GM10847 (cell line): ENCODE results near the gene SDC4.

ENCODE experiments used
- POLR2A ChIP-seq: IDR thresholded peaks from 2 replicates; pipeline ENCODE4 v1.6.1; 2011; ENCODE audit not compliant: insufficient read length; ENCODE audit errors: extremely low read depth

Gene SDC4

DNA sequence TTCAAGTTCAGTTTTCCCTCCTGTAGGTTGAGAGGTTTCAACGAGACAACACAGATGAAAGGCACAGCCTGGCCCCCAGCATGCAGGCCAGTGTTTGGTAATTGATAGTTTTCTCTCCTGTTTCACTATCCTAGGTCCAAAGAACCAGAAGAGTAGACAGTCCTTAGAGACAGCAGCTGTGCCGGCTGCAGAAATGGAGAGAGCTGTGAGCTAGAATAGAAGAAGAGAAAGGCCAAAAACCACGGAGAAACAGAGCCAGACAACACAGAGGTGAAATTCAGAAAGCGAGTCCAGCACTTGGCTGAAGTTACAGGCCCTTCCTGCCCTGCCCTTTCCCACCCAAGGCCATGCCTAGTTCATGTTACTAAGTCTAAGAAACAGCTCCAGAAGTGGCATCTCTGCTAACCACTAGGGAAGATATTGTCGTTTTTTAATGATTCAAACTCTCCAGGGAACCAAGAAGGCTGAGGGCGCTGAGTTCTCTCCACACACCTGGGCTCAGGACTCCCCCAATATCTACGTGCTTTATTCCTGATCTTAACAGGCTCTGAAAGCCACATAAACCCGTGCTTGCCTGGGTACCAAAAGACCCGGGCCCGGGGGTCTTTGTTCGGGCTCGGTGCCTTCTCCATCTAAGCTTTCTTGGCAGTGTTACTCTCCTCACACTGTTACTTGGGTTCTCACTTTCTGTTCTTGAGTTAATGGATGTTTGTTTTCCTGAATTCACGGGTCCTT is 58.1 kb downstream of the SDC4 start:
- TF ChIP-seq POLR2A: no peak

DNA sequence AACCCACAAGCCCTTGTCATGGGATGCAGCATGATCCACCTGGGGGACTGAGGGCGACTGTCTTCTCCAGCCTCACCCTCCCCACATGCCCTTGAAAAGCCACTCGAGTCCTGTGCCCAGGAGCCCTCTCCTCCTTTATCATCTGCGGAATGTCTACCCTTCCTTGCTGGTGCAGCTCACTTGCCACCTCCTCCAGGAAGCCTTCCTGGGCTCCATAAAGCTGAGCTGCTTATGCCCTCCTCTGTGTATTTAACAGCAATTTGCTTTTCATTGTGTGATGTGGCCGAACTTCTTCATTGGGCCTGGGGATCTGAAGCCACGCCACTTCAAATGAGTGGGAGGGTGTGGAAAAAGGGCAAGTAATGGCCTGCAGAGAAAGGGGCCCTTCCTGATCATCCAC is 59.4 kb downstream of the SDC4 start:
- no peak for TF ChIP-seq POLR2A

DNA sequence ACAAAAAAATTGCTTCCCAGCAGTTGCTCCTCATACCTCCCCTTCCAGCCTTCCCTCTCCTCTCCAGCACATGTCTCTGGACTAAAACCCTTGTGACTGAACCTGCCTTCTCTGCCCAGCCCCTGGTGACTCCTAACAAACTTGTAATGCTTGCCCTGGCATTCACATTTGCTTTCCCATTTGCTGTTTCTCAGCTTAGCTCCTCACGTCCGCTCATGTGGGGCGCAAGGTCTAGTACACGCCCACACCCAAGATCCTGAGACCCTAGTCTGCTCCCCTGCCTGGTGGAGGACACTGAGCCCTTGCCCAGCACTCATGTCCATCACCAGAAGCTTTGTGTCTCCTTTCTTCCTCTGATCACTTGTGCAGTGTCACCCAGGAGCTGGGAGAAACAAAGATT is 59.8 kb downstream of the SDC4 start:
- no peak for TF ChIP-seq POLR2A

DNA sequence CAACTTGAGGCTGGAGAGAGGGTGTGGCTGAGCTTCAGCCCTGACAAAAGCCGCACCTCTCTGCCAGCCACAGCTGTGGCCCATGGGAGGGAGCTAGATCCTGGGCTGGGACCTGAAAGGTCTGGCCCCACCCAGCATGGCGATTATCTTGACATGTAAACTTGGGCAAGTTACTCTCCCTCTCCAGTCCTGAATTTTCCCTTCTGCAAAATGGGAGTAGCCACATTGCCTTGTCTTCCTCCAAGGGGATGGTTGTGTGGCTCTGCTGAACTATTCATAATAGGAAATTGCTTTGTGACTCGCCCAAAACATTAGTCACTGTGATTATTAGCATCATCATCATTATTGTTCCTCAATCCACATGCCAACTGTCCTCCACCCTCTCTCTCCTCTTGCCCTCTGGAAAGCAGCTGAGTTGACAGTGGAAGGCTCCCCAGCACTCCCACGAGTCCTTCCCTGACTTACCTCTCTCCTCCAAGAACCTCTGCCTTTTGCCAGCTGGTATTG is 64.6 kb downstream of the SDC4 start:
- TF ChIP-seq POLR2A: no peak

DNA sequence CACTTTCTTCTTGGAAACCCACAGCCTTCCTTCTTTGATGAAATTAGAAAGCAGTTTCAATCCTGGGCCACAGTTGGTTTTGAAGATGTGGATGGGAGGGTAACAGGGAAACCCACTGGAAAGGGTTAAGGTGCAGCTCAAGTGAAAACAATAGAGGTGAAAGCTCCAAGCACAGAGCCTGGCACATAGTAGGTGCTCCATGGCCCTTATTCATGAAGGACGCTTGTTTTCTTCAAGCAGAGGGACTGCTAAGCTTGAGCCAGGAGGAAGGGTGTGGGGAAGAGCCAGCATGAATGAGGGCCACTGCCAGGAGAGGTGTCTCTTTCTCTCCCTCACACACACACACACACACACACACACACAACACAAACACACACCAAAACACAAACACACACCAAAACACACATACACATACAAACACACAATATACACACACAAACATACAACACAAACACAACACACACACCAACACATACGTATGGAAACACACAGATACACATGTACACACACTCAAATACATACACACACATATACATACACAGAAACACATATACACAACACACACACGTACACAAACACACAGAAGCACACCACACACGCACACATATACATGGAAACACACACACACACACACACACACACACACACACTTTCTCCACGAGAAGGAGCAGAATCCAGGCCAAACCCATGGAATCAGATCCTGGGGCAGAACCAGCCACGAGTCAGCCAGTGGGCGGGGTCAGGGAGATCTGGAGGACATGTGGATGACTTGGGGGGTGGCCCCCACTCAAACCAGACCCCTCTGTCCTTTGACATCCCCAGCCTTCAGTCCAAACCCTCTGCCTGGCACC is 65.3 kb downstream of the SDC4 start:
- TF ChIP-seq POLR2A: no peak

DNA sequence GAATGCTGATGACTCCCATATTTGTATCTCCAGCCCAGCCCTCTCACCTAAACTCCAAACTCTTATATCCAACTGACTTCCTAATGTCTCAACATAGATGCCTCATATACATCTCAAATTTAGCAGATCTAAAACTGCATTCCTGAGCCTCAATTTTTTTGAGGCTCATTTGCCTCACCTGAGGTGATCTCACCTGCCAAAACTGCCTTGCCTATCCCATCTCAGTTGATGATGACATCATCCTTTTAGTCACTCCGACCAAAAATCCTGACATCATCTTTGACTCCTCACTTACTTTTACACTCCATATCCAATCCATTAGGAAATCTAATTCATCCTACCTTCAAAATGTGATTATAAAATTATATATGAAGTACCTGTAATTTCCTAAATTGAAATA is 68.2 kb downstream of the SDC4 start:
- no peak for TF ChIP-seq POLR2A

DNA sequence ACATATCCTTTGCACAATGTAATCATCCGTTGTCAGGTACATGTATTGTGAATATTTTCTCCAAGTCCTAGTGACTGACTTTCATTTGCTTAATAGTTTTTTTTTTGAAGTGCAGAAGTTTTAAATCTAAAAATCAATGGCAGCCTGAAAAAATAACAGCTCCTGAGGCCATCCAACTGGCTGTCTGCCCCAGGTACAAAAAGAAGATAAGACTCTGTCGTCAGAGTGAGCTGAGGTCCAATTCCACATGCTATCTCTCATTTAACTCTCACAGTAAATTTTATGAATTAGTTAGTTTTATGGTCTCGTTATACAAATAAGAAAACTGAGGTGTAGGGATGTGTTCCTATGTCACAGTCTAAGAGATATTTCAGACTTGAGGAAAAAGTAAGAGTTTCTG is 72.9 kb downstream of the SDC4 start:
- no peak for TF ChIP-seq POLR2A
